Left renal cortex interstitium (tissue), 4 donors: Measurements from ENCODE around the gene NEU3. TPM values are rescaled to one million over a fixed set of nuclear protein-coding genes. Genes with fewer than 3 reads are reported as not detected.
"Not testable (repeated sequence)": the region's sequence is repeated elsewhere in the genome, so short reads cannot be mapped to it uniquely, and the experiment has no call there.

Experiments
- DNase-seq, 4 donors: peaks; one replicate each; pipeline ENCODE4 v3.0.0-alpha.2; 2013; ENCODE audit warnings: low read depth in 4 of 4, low spot score in 2 of 4, missing footprints in 1 of 4
- polyA plus RNA-seq, 4 donors: library from polyadenylated mRNA; unstranded; fragments of 120-200 nt; gene quantifications; one replicate each; pipeline ENCODE4 v1.2.1, GENCODE V29; 2013; ENCODE audit not compliant: insufficient read length in 4 of 4

NEU3 gene
- polyA plus RNA-seq, 4 donors: 9.0 to 13.2 (median 11.2) TPM

- DNase-seq: no peak
Observed at GRCh38 chr11:75028321-75028720, 39.6 kb downstream of the NEU3 start.

GRCh38 chr11:75028724-75029123 lies 40.0 kb downstream of the NEU3 start:
- no peak for DNase-seq

GRCh38 chr11:75029836-75030631 lies 41.3 kb downstream of the NEU3 start:
- no peak for DNase-seq

GRCh38 chr11:75031224-75031753 lies 42.6 kb downstream of the NEU3 start:
- no peak for DNase-seq

- no peak for DNase-seq
Observed at GRCh38 chr11:75031771-75032549, 43.2 kb downstream of the NEU3 start.

GRCh38 chr11:75032550-75032935 lies 43.8 kb downstream of the NEU3 start:
- DNase-seq: no peak

GRCh38 chr11:75033916-75034315 lies 45.2 kb downstream of the NEU3 start:
- no peak for DNase-seq

GRCh38 chr11:75035256-75035655 lies 46.5 kb downstream of the NEU3 start:
- DNase-seq: no peak

GRCh38 chr11:75035911-75036565 lies 47.3 kb downstream of the NEU3 start:
- no peak for DNase-seq

GRCh38 chr11:75040167-75040770 lies 51.5 kb downstream of the NEU3 start:
- no peak for DNase-seq

GRCh38 chr11:75041263-75041662 lies 52.5 kb downstream of the NEU3 start:
- DNase-seq: no peak

- DNase-seq: not testable (repeated sequence)
Observed at GRCh38 chr11:75041821-75042220, 53.1 kb downstream of the NEU3 start.

- DNase-seq: not testable (repeated sequence)
Observed at GRCh38 chr11:75044381-75045170, 55.8 kb downstream of the NEU3 start.

GRCh38 chr11:75046668-75047067 lies 57.9 kb downstream of the NEU3 start:
- not testable (repeated sequence) for DNase-seq

GRCh38 chr11:75047191-75047590 lies 58.5 kb downstream of the NEU3 start:
- DNase-seq: no peak

- DNase-seq: not testable (repeated sequence)
Observed at GRCh38 chr11:75049501-75050266, 61.0 kb downstream of the NEU3 start.

- DNase-seq: no peak
Observed at GRCh38 chr11:75050516-75050915, 61.8 kb downstream of the NEU3 start.

- DNase-seq: no peak
Observed at GRCh38 chr11:75051043-75051442, 62.3 kb downstream of the NEU3 start.

GRCh38 chr11:75052457-75052856 lies 63.7 kb downstream of the NEU3 start:
- DNase-seq: no peak
